K562 (cell line): ENCODE measurements around the gene SOX12. TPM values are rescaled to one million over a fixed set of nuclear protein-coding genes. Genes with fewer than 3 reads are reported as not detected.

Experiments
- ETS2 ChIP-seq: IDR thresholded peaks from 2 replicates; pipeline ENCODE4 v1.6.1; 2016; ENCODE audit warnings: borderline replicate concordance, missing genetic modification characterization, mild to moderate bottlenecking, moderate library complexity, missing compliant biosample characterization; ENCODE audit not compliant: poor library complexity, severe bottlenecking
- FOXA1 ChIP-seq: fragments of 450-650 bp; IDR thresholded peaks from 2 replicates; pipeline ENCODE4 v1.6.1; 2016; ENCODE audit warnings: mild to moderate bottlenecking, borderline replicate concordance
- NFIX ChIP-seq: fragments of 250-450 bp; sonication (Bioruptor Pico); IDR thresholded peaks from 2 replicates; pipeline ENCODE4 v1.4.0; 2020; ENCODE audit warnings: low read depth, mild to moderate bottlenecking, moderate library complexity
- NFRKB ChIP-seq: fragments of 450-650 bp; IDR thresholded peaks from 2 replicates; pipeline ENCODE4 v1.6.1; 2016; ENCODE audit warnings: low read depth
- NR2C1 ChIP-seq, 2 experiments: fragments of 450-650 bp; IDR thresholded peaks; 2 replicates each; pipeline ENCODE4 v1.6.1; 2017; ENCODE audit warnings: mild to moderate bottlenecking in 2 of 2, antibody characterized with exemption in 1 of 2, inconsistent platforms in 1 of 2, missing compliant biosample characterization in 1 of 2, missing genetic modification characterization in 1 of 2
- SIN3B ChIP-seq: fragments of 450-650 bp; IDR thresholded peaks from 2 replicates; pipeline ENCODE4 v1.6.1; 2017; ENCODE audit warnings: low read depth, mild to moderate bottlenecking, moderate library complexity
- SMAD1 ChIP-seq: fragments of 150-350 bp; IDR thresholded peaks from 2 replicates; pipeline ENCODE4 v1.6.1; 2014; ENCODE audit warnings: low read length, low read depth; ENCODE audit not compliant: partially characterized antibody
- TAF7 ChIP-seq: fragments of 450-650 bp; IDR thresholded peaks from 2 replicates; pipeline ENCODE4 v1.6.1; 2016; ENCODE audit warnings: missing genetic modification characterization, missing compliant biosample characterization
- ZNF311 ChIP-seq: fragments of 250-450 bp; sonication (Bioruptor Pico); IDR thresholded peaks from 2 replicates; pipeline ENCODE4 v1.4.0; 2020; ENCODE audit warnings: mild to moderate bottlenecking, moderate library complexity
- ZNF584 ChIP-seq: fragments of 200-800 bp; sonication (Bioruptor generic); IDR thresholded peaks from 2 replicates; pipeline ENCODE4 v1.6.1; 2016; ENCODE audit warnings: low read depth, mild to moderate bottlenecking, missing genetic modification characterization, missing compliant biosample characterization
- polyA plus RNA-seq, 8 experiments: library from polyadenylated mRNA; depleted of rRNA in 4 of 8; stranded (reverse) in 5 of 8; unstranded in 3 of 8; fragments of >200 nt; fragmentation: Nextera tagmentation in 2 of 8; fragmentation: Illumina TruSeq in 1 of 8; extraction: Ambion mirVana in 2 of 8; extraction: Trizol in 1 of 8; gene quantifications; 2 replicates each; pipeline versions ENCODE4 v1.2.1 to v1.2.3, GENCODE V29; 2011 to 2014; ENCODE audit warnings: inconsistent platforms in 1 of 8, missing spikeins in 1 of 8
- total RNA-seq, 7 experiments: library from RNA; depleted of rRNA in 6 of 7; stranded (reverse); fragments of >200 nt in 6 of 7; fragmentation: Illumina TruSeq in 2 of 7; extraction: Trizol in 2 of 7; gene quantifications; 2 replicates each; pipeline versions ENCODE4 v1.2.1 to v1.2.3, GENCODE V29; 2011 to 2021; ENCODE audit warnings: low replicate concordance in 1 of 7
- TF ChIP-seq, protein P1 (sequence below): fragments of 250-450 bp; sonication (Bioruptor Pico); IDR thresholded peaks from 2 replicates; pipeline ENCODE4 v1.8.0; 2022; ENCODE audit warnings: moderate library complexity, mild to moderate bottlenecking, inconsistent platforms
- TF ChIP-seq, protein P2 (sequence below): sonication (generic); formaldehyde crosslinking; IDR thresholded peaks from 2 replicates; pipeline ENCODE4 v1.8.1; 2023; ENCODE audit warnings: mild to moderate bottlenecking, missing genetic modification reagents
- TF ChIP-seq, protein P3 (sequence below): sonication (generic); formaldehyde crosslinking; IDR thresholded peaks from 2 replicates; pipeline ENCODE4 v1.8.1; 2022; ENCODE audit warnings: missing genetic modification reagents
- TF ChIP-seq, protein P4 (sequence below): fragments of 450-650 bp; IDR thresholded peaks from 2 replicates; pipeline ENCODE4 v1.6.1; 2016; ENCODE audit warnings: missing biosample characterization, missing genetic modification characterization
- TF ChIP-seq, protein P5 (sequence below): sonication (generic); formaldehyde crosslinking; IDR thresholded peaks from 2 replicates; pipeline ENCODE4 v1.8.1; 2023; ENCODE audit warnings: mild to moderate bottlenecking, missing genetic modification reagents, moderate library complexity

Gene SOX12
- total and polyA plus RNA-seq, 9 of the 15 experiments (the other 6 are each of a cell fraction or from before 2014, with no cell fraction given) = 0.42 to 26.3 (median 2.6) TPM

DNA sequence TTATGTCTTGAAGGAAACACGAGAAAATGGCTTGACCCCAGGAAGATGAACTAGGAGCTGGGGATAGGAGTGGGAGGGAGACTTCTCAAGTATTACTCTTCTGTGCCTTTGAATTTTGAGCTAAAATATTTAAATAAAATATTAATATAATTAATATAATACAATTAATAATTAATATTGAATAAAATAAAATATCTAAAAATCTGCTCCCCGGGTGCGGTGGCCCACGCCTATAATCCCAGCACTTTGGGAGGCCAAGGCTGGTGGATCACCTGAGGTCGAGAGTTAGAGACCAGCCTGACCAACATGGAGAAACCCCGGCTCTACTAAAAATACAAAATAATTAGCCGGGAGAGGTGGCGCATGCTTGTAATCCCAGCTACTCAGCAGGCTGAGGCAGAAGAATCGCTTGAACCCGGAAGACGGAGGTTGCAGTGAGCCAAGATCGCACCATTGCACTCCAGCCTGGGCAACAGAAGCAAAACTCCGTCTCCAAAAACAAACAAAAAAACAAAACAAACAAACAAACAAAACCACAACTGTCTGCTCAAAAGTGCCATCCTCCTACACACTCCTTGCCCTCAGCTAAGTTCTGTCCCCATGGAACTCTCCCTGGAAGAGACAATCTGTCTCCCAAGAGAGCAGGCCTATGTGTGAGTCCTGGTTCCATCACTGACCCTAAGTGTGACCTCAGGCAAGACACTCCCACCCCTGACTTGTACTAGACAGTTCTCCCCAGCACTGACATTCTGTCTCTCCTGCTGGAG lies 41.5 kb downstream of the SOX12 start (continued):
- TF ChIP-seq ETS2 (tag) = peak; percentile 55
- TF ChIP-seq, protein P1, sequence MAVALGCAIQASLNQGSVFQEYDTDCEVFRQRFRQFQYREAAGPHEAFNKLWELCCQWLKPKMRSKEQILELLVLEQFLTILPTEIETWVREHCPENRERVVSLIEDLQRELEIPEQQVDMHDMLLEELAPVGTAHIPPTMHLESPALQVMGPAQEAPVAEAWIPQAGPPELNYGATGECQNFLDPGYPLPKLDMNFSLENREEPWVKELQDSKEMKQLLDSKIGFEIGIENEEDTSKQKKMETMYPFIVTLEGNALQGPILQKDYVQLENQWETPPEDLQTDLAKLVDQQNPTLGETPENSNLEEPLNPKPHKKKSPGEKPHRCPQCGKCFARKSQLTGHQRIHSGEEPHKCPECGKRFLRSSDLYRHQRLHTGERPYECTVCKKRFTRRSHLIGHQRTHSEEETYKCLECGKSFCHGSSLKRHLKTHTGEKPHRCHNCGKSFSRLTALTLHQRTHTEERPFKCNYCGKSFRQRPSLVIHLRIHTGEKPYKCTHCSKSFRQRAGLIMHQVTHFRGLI (CRISPR knock-in tag) = peak; percentile 23; the same call in 1 of the 2 replicates
- TF ChIP-seq, protein P2, sequence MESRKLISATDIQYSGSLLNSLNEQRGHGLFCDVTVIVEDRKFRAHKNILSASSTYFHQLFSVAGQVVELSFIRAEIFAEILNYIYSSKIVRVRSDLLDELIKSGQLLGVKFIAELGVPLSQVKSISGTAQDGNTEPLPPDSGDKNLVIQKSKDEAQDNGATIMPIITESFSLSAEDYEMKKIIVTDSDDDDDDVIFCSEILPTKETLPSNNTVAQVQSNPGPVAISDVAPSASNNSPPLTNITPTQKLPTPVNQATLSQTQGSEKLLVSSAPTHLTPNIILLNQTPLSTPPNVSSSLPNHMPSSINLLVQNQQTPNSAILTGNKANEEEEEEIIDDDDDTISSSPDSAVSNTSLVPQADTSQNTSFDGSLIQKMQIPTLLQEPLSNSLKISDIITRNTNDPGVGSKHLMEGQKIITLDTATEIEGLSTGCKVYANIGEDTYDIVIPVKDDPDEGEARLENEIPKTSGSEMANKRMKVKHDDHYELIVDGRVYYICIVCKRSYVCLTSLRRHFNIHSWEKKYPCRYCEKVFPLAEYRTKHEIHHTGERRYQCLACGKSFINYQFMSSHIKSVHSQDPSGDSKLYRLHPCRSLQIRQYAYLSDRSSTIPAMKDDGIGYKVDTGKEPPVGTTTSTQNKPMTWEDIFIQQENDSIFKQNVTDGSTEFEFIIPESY = no peak
- TF ChIP-seq, protein P3, sequence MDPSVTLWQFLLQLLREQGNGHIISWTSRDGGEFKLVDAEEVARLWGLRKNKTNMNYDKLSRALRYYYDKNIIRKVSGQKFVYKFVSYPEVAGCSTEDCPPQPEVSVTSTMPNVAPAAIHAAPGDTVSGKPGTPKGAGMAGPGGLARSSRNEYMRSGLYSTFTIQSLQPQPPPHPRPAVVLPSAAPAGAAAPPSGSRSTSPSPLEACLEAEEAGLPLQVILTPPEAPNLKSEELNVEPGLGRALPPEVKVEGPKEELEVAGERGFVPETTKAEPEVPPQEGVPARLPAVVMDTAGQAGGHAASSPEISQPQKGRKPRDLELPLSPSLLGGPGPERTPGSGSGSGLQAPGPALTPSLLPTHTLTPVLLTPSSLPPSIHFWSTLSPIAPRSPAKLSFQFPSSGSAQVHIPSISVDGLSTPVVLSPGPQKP (CRISPR knock-in tag) = no peak
- 0 out of 2 replicates have a peak, but pooled peaks have one; percentile 18 for TF ChIP-seq TAF7 (tag)
- no peak; the same call in 1 of the 2 replicates for TF ChIP-seq NFIX (CRISPR knock-in tag)
- TF ChIP-seq, protein P4, sequence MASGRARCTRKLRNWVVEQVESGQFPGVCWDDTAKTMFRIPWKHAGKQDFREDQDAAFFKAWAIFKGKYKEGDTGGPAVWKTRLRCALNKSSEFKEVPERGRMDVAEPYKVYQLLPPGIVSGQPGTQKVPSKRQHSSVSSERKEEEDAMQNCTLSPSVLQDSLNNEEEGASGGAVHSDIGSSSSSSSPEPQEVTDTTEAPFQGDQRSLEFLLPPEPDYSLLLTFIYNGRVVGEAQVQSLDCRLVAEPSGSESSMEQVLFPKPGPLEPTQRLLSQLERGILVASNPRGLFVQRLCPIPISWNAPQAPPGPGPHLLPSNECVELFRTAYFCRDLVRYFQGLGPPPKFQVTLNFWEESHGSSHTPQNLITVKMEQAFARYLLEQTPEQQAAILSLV (tag) = 0 out of 2 replicates have a peak, but pooled peaks have one; percentile 33
- TF ChIP-seq ZNF311 = peak; percentile 91
- no peak for TF ChIP-seq SIN3B
- no peak for TF ChIP-seq SMAD1
- TF ChIP-seq ZNF584 (CRISPR knock-in tag) = peak; percentile 70; the same call in 1 of the 2 replicates
- TF ChIP-seq NR2C1 (IDR thresholded peaks at IDR 0.05) = peak; percentile 39; the same call in 1 of the 2 replicates
- peak; percentile 69 for TF ChIP-seq NR2C1 (tag; IDR thresholded peaks at IDR 0.05)
- no peak for TF ChIP-seq FOXA1
- TF ChIP-seq, protein P5, sequence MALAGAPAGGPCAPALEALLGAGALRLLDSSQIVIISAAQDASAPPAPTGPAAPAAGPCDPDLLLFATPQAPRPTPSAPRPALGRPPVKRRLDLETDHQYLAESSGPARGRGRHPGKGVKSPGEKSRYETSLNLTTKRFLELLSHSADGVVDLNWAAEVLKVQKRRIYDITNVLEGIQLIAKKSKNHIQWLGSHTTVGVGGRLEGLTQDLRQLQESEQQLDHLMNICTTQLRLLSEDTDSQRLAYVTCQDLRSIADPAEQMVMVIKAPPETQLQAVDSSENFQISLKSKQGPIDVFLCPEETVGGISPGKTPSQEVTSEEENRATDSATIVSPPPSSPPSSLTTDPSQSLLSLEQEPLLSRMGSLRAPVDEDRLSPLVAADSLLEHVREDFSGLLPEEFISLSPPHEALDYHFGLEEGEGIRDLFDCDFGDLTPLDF (CRISPR knock-in tag) = no peak
- TF ChIP-seq NFRKB = peak; percentile 59; the same call in 1 of the 2 replicates
